Upper lobe of left lung (tissue), 4 donors: ENCODE measurements around the gene SERTAD1.
A peak's percentile ranks its signal among the peaks of the same experiment; 100 is the strongest.

Experiments
- EP300 ChIP-seq, 4 donors: sonication (generic); formaldehyde crosslinking; IDR thresholded peaks; one replicate each; pipeline ENCODE4 v1.5.1; 2017; ENCODE audit warnings: antibody characterized with exemption in 4 of 4, control low read depth in 2 of 4
- POLR2A ChIP-seq, 4 donors: fragments of 450-650 bp; IDR thresholded peaks; one replicate each; pipeline ENCODE4 v1.5.1; 2016 to 2017; ENCODE audit warnings: antibody characterized with exemption in 4 of 4, mild to moderate bottlenecking in 2 of 4
- POLR2AphosphoS5 ChIP-seq, 2 donors: sonication (generic); formaldehyde crosslinking; IDR thresholded peaks; one replicate each; pipeline ENCODE4 v1.5.1; 2017; ENCODE audit warnings: antibody characterized with exemption in 2 of 2
- TF ChIP-seq, protein P1 (sequence below), 6 experiments: fragments of 450-650 bp in 4 of 6; fragments of 200-600 bp in 2 of 6; sonication (generic) in 2 of 6; IDR thresholded peaks; one replicate each; pipeline ENCODE4 v1.5.1; 2016 to 2019; ENCODE audit warnings: antibody characterized with exemption in 6 of 6

DNA sequence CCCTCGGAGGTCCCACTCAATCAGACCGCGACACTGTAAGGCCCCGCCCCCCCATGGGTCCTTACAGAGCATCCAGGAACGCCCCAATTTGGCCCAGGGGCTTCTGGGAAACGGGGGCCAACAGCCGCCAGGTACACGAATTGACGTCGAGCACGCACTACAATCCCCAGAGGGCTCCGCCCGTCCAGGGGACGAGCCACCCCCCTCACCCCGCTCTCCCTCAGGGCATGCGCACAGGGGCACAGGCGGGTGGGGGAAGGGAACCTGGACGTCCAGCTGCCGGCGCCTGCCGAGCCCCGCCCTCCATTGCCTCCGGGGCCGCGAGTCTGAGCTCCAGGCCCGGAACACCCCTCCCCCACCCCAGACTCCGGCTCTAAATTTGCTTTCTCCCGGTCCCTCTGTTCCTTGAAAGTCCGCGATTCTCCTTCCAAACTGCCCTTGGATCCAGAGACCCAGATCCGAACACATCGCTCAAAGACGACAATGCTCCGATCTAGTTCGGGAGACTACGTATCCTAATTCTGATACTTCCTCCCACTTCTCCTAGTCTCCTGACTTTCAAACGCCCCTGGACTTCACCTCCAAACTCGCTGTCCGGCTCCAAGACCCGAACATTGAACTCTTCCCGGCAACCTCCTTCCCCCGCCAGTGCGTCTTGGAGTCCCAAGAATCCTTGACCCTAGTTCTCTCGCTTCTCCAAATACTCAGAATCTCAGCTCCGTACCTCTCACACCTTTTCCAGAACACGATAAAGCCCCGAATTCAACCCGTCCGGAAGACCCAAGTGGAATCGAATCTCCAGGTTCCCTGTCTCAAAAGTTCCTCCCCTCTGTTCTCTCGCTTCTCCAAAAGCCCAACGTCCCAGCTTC is 17.6 kb upstream of the SERTAD1 start:
- TF ChIP-seq POLR2A (IDR thresholded peaks at IDR 0.05) = peak in 3 of 4 donors; percentile 38 to 77 (median 77)
- TF ChIP-seq, protein P1, sequence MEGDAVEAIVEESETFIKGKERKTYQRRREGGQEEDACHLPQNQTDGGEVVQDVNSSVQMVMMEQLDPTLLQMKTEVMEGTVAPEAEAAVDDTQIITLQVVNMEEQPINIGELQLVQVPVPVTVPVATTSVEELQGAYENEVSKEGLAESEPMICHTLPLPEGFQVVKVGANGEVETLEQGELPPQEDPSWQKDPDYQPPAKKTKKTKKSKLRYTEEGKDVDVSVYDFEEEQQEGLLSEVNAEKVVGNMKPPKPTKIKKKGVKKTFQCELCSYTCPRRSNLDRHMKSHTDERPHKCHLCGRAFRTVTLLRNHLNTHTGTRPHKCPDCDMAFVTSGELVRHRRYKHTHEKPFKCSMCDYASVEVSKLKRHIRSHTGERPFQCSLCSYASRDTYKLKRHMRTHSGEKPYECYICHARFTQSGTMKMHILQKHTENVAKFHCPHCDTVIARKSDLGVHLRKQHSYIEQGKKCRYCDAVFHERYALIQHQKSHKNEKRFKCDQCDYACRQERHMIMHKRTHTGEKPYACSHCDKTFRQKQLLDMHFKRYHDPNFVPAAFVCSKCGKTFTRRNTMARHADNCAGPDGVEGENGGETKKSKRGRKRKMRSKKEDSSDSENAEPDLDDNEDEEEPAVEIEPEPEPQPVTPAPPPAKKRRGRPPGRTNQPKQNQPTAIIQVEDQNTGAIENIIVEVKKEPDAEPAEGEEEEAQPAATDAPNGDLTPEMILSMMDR (IDR thresholded peaks at IDR 0.05) = peak in 1 of 6 experiments; percentile 34
- TF ChIP-seq POLR2AphosphoS5 (IDR thresholded peaks at IDR 0.05) = peak; percentile 86 to 95
- TF ChIP-seq EP300 (IDR thresholded peaks at IDR 0.05) = peak in 2 of 4 donors; percentile 36 to 94
